ENCODE measurements around the gene IL2RG.

Gene IL2RG

GRCh38 chrX:71082124-71082647, 29.2 kb downstream of the IL2RG start:
- no peak for DNase-seq (ENCODE audit: low read depth)
- no peak overlapping the region for H3K4me3 ChIP-seq (ENCODE audit: low read depth, low read length)
- TF ChIP-seq CTCF (IDR thresholded peaks at IDR 0.05; ENCODE audit: control insufficient read depth, extremely low read depth, insufficient read depth) = no peak

- no peak for DNase-seq (ENCODE audit: low read depth)
- TF ChIP-seq CTCF (IDR thresholded peaks at IDR 0.05; ENCODE audit: control insufficient read depth, extremely low read depth, insufficient read depth) = no peak
- no peak overlapping the region for H3K4me3 ChIP-seq (ENCODE audit: low read depth, low read length)
Measured at GRCh38 chrX:71081330-71082123, 29.9 kb downstream of the IL2RG start.

GRCh38 chrX:71070531-71070930, 40.8 kb downstream of the IL2RG start:
- no peak for TF ChIP-seq CTCF (IDR thresholded peaks at IDR 0.05; ENCODE audit: control insufficient read depth, extremely low read depth, insufficient read depth)
- H3K4me3 ChIP-seq (ENCODE audit: low read depth, low read length) = no peak overlapping the region
- no peak for DNase-seq (ENCODE audit: low read depth)

- TF ChIP-seq CTCF (IDR thresholded peaks at IDR 0.05; ENCODE audit: control insufficient read depth, extremely low read depth, insufficient read depth) = no peak
- peak; percentile 90 for DNase-seq (ENCODE audit: low read depth)
Measured at GRCh38 chrX:71068044-71068918, 43.1 kb downstream of the IL2RG start, which contains the start of gene SNX12. SNX12 (minus strand) TSS chrX:71068334; CDS start chrX:71068306, 28 bp downstream.

GRCh38 chrX:71067712-71068043, 43.7 kb downstream of the IL2RG start:
- no peak for DNase-seq (ENCODE audit: low read depth)
- H3K4me3 ChIP-seq (ENCODE audit: low read depth, low read length) = peak overlapping the region; percentile 76
- no peak for TF ChIP-seq CTCF (IDR thresholded peaks at IDR 0.05; ENCODE audit: control insufficient read depth, extremely low read depth, insufficient read depth)

More at GRCh38 chrX:71068044-71068918, 43.1 kb downstream of the IL2RG start, which contains the start of gene SNX12:
- H3K4me3 ChIP-seq (ENCODE audit: low read depth, low read length) = peak within 1 kb of the TSS; percentile 76

GRCh38 chrX:71067089-71067488, 44.3 kb downstream of the IL2RG start:
- DNase-seq (ENCODE audit: low read depth) = no peak
- no peak for TF ChIP-seq CTCF (IDR thresholded peaks at IDR 0.05; ENCODE audit: control insufficient read depth, extremely low read depth, insufficient read depth)

More at GRCh38 chrX:71067089-71067488, 44.3 kb downstream of the IL2RG start:
- peak overlapping the region; percentile 76 for H3K4me3 ChIP-seq (ENCODE audit: low read depth, low read length)
